A549 (cell line): Measurements from ENCODE around the gene ANGEL1.

Experiments used
- CHD4 ChIP-seq: fragments of 200-600 bp; sonication (generic); IDR thresholded peaks from 2 replicates; pipeline ENCODE4 v1.6.1; 2016; ENCODE audit warnings: antibody characterized with exemption, mild to moderate bottlenecking, borderline replicate concordance
- EHMT2 ChIP-seq: fragments of 200-600 bp; sonication (generic); IDR thresholded peaks from 2 replicates; pipeline ENCODE4 v1.6.1; 2016; ENCODE audit warnings: antibody characterized with exemption, low read depth, mild to moderate bottlenecking, moderate library complexity
- HEYL ChIP-seq: fragments of 250-450 bp; sonication (Bioruptor Pico); IDR thresholded peaks from 2 replicates; pipeline ENCODE4 v1.8.0; 2021; ENCODE audit warnings: mild to moderate bottlenecking, moderate library complexity
- MAFK ChIP-seq: fragments of 450-650 bp; IDR thresholded peaks from 2 replicates; pipeline ENCODE4 v1.6.1; 2014; ENCODE audit not compliant: partially characterized antibody
- NFE2L2 ChIP-seq: fragments of 150-350 bp; conservative IDR thresholded peaks from 2 replicates; pipeline ENCODE4 v1.6.1; 2014; ENCODE audit warnings: low read length
- NR3C1 ChIP-seq: fragments of >200 bp; sonication (Bioruptor Twin); formaldehyde crosslinking; IDR thresholded peaks from 3 replicates; pipeline ENCODE4 v1.6.1; 2017
- POLR2A ChIP-seq: IDR thresholded peaks from 2 replicates; pipeline ENCODE4 v1.6.1; 2012; ENCODE audit warnings: mild to moderate bottlenecking, low read length
- RARB ChIP-seq: fragments of 250-450 bp; sonication (Bioruptor Pico); IDR thresholded peaks from 2 replicates; pipeline ENCODE4 v1.8.0; 2021; ENCODE audit warnings: mild to moderate bottlenecking, moderate library complexity
- TP53 ChIP-seq: fragments of 250-450 bp; sonication (Bioruptor Pico); IDR thresholded peaks from 2 replicates; pipeline ENCODE4 v1.5.0; 2021; ENCODE audit warnings: mild to moderate bottlenecking, moderate library complexity
- ZSCAN20 ChIP-seq: fragments of 250-450 bp; sonication (Bioruptor Pico); IDR thresholded peaks from 2 replicates; pipeline ENCODE4 v1.8.0; 2022; ENCODE audit warnings: mild to moderate bottlenecking, moderate library complexity
- TF ChIP-seq, protein P1 (sequence below): fragments of >200 bp; sonication (Bioruptor Twin); formaldehyde crosslinking; IDR thresholded peaks from 3 replicates; pipeline ENCODE4 v1.5.1; 2016
- TF ChIP-seq, protein P2 (sequence below): fragments of 200-600 bp; sonication (generic); IDR thresholded peaks from 2 replicates; pipeline ENCODE4 v1.6.1; 2016; ENCODE audit warnings: antibody characterized with exemption, mild to moderate bottlenecking, moderate library complexity
- TF ChIP-seq, protein P3 (sequence below): fragments of 450-650 bp; IDR thresholded peaks from 2 replicates; pipeline ENCODE4 v1.6.1; 2014; ENCODE audit warnings: antibody characterized with exemption
- TF ChIP-seq, protein P4 (sequence below): IDR thresholded peaks from 2 replicates; pipeline ENCODE4 v1.6.1; 2012

DNA sequence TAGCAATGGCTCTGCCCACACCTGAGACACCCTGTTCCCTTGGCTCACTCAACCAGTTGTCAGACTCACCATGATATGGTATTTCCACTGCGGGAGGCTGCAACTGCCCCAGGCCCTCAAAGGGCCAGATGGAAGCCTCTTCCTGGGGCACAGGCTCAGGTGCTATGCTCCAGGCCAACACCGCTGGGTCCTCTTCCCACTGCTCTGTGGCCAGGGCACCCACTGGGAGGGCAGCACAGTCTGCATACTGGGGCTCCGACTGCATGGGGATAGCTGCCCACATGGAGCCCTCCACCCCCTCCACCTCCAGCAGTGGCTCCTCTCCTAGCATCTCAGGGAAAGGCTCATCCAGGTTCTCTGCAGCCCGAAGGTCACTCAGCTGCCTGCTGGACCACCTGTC lies 3.7 kb downstream of the ANGEL1 start:
- TF ChIP-seq, protein P1, sequence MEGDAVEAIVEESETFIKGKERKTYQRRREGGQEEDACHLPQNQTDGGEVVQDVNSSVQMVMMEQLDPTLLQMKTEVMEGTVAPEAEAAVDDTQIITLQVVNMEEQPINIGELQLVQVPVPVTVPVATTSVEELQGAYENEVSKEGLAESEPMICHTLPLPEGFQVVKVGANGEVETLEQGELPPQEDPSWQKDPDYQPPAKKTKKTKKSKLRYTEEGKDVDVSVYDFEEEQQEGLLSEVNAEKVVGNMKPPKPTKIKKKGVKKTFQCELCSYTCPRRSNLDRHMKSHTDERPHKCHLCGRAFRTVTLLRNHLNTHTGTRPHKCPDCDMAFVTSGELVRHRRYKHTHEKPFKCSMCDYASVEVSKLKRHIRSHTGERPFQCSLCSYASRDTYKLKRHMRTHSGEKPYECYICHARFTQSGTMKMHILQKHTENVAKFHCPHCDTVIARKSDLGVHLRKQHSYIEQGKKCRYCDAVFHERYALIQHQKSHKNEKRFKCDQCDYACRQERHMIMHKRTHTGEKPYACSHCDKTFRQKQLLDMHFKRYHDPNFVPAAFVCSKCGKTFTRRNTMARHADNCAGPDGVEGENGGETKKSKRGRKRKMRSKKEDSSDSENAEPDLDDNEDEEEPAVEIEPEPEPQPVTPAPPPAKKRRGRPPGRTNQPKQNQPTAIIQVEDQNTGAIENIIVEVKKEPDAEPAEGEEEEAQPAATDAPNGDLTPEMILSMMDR: no peak
- TF ChIP-seq POLR2A (no peak), TP53 (CRISPR knock-in tag) (no peak), EHMT2 (no peak), MAFK (no peak), HEYL (CRISPR knock-in tag) (no peak), ZSCAN20 (CRISPR knock-in tag) (no peak), NR3C1 (no peak), RARB (CRISPR knock-in tag) (no peak), CHD4 (no peak), NFE2L2 (no peak)
- TF ChIP-seq, protein P2, sequence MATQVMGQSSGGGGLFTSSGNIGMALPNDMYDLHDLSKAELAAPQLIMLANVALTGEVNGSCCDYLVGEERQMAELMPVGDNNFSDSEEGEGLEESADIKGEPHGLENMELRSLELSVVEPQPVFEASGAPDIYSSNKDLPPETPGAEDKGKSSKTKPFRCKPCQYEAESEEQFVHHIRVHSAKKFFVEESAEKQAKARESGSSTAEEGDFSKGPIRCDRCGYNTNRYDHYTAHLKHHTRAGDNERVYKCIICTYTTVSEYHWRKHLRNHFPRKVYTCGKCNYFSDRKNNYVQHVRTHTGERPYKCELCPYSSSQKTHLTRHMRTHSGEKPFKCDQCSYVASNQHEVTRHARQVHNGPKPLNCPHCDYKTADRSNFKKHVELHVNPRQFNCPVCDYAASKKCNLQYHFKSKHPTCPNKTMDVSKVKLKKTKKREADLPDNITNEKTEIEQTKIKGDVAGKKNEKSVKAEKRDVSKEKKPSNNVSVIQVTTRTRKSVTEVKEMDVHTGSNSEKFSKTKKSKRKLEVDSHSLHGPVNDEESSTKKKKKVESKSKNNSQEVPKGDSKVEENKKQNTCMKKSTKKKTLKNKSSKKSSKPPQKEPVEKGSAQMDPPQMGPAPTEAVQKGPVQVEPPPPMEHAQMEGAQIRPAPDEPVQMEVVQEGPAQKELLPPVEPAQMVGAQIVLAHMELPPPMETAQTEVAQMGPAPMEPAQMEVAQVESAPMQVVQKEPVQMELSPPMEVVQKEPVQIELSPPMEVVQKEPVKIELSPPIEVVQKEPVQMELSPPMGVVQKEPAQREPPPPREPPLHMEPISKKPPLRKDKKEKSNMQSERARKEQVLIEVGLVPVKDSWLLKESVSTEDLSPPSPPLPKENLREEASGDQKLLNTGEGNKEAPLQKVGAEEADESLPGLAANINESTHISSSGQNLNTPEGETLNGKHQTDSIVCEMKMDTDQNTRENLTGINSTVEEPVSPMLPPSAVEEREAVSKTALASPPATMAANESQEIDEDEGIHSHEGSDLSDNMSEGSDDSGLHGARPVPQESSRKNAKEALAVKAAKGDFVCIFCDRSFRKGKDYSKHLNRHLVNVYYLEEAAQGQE: no peak
- TF ChIP-seq, protein P3, sequence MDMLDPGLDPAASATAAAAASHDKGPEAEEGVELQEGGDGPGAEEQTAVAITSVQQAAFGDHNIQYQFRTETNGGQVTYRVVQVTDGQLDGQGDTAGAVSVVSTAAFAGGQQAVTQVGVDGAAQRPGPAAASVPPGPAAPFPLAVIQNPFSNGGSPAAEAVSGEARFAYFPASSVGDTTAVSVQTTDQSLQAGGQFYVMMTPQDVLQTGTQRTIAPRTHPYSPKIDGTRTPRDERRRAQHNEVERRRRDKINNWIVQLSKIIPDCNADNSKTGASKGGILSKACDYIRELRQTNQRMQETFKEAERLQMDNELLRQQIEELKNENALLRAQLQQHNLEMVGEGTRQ: no peak
- TF ChIP-seq, protein P4, sequence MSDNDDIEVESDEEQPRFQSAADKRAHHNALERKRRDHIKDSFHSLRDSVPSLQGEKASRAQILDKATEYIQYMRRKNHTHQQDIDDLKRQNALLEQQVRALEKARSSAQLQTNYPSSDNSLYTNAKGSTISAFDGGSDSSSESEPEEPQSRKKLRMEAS: no peak
